Measurements from ENCODE around the gene ZNF500. TPM values are rescaled to one million over a fixed set of nuclear protein-coding genes. Genes with fewer than 3 reads are reported as not detected.

The ZNF500 gene
- total and polyA plus RNA-seq, 2 donors (not counting 1 experiment from before 2014, with no cell fraction given), result 3.1 to 7.1 TPM

DNA sequence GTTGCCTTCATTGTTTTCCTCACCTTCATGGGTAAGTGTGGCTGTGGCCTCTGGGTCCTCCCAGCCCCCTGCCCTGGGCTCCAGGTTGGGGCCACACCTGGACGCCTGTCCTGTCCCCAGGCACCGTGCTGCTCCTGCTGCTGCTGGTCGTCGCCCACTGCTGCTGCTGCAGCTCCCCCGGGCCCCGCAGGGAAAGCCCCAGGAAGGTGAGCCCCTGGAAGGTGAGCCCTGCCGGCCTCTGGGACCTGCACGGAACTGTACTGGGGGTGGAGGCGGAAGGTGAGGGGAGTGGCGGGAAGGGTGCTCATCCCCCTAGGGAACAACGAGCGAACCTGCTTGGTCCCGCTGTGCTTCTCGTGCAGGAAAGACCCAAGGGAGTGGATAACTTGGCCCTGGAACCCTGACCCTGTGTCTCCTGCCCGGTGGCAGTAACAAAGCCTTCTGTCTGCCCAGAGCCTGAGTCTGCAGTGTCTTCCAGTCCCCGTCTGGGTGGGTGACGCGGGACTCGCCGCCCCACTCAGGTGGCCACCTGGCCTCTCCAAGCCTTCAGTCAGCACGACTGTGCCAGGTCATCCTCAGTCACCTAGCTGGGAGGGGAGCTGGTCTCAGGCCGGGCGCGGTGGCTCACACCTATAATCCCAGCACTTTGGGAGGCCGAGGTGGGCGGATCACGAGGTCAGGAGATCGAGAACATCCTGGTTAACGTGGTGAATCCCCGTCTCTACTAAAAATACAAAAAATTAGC lies 29.0 kb upstream of the ZNF500 start:
- no peak for DNase-seq (ENCODE audit: low read depth in 2 of 2)
- no peaks in the 10 kb centered on the region for H3K79me2 ChIP-seq (ENCODE audit: control insufficient read depth, insufficient read depth, low read length)
- TF ChIP-seq CTCF (conservative IDR thresholded peaks at IDR 0.05 in 1 of 2, IDR thresholded peaks at IDR 0.05 in 1 of 2; ENCODE audit: low read depth in 1 of 2, low read length in 2 of 2), result no peak
- no peak overlapping the region for H3K27ac ChIP-seq (ENCODE audit: insufficient read depth, low read length)
- H3K4me2 ChIP-seq (ENCODE audit: extremely low read depth, insufficient read depth, low read length), result no peak overlapping the region
- no peaks in the 10 kb centered on the region for H3K9me3 ChIP-seq (ENCODE audit: control insufficient read depth, insufficient read depth, low read depth, low read length)
- H3K9ac ChIP-seq (ENCODE audit: insufficient read depth, low read length), result no peak overlapping the region
- no peaks in the 10 kb centered on the region for H3K27me3 ChIP-seq (ENCODE audit: control insufficient read depth, insufficient read depth, low read length)
- H4K20me1 ChIP-seq (ENCODE audit: control insufficient read depth, extremely low read depth, insufficient read depth, low read length), result no peaks in the 10 kb centered on the region
- H3K4me1 ChIP-seq (ENCODE audit: control insufficient read depth, extremely low read depth, insufficient read depth, low read length), result no peaks in the 10 kb centered on the region
- H3K4me3 ChIP-seq (replicated peaks in 1 of 4; ENCODE audit: control extremely low read depth in 1 of 4, insufficient read depth in 1 of 4, low read depth in 3 of 4, low read length in 4 of 4), result no peak overlapping the region
- no peak overlapping the region for H2AFZ ChIP-seq (ENCODE audit: low read length)
- H3K36me3 ChIP-seq (ENCODE audit: control insufficient read depth, insufficient read depth, low read length), result no peaks in the 10 kb centered on the region

DNA sequence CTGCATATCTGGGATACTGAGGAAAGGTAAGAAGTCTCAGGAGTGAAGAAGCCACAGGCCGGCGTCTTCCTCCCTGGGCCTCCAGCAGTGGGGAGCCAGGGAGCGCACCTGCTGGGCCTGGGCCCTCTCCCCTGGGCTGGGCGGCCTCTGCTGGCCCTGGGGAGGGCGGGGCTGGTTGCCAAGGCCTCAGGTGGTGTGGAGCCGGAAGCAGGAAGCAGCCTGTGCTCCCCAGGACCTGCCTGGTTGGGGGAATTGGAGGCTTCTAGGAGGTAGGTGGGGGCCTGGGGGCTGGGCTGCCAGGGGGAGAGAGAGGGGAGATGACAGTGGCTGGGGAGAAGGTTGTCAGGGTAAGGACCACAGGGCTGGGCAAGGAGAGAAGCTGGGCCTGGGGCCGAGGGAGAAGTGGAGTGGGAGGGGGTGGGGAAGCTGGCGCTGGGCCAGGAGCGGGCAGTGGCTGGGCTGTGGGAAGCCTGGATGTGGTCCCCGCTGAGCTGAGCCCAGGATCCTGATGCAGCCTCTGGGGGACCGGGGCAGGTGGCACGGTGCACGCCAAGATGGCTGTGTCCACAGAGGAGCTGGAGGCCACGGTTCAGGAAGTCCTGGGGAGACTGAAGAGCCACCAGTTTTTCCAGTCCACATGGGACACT lies 28.3 kb upstream of the ZNF500 start, which contains the start of gene SMIM22:
SMIM22 (plus strand) TSS at position 189 of the 647 bp plus-strand sequence; CDS start at position 555, 366 bp downstream.
- Histone ChIP-seq H3K9me3 (ENCODE audit: control insufficient read depth, insufficient read depth, low read depth, low read length) (no peaks in the 10 kb centered on the region), H3K4me3 (replicated peaks in 1 of 4; ENCODE audit: control extremely low read depth in 1 of 4, insufficient read depth in 1 of 4, low read depth in 3 of 4, low read length in 4 of 4) (no peak within 1 kb of the TSS), H2AFZ (ENCODE audit: low read length) (no peak within 1 kb of the TSS), H3K27ac (ENCODE audit: insufficient read depth, low read length) (no peak within 1 kb of the TSS), H3K27me3 (ENCODE audit: control insufficient read depth, insufficient read depth, low read length) (no peaks in the 10 kb centered on the region), H3K36me3 (ENCODE audit: control insufficient read depth, insufficient read depth, low read length) (no peaks in the 10 kb centered on the region), H3K4me2 (ENCODE audit: extremely low read depth, insufficient read depth, low read length) (no peak within 1 kb of the TSS), H3K4me1 (ENCODE audit: control insufficient read depth, extremely low read depth, insufficient read depth, low read length) (no peaks in the 10 kb centered on the region), H3K79me2 (ENCODE audit: control insufficient read depth, insufficient read depth, low read length) (no peaks in the 10 kb centered on the region), H3K9ac (ENCODE audit: insufficient read depth, low read length) (no peak within 1 kb of the TSS), H4K20me1 (ENCODE audit: control insufficient read depth, extremely low read depth, insufficient read depth, low read length) (no peaks in the 10 kb centered on the region)
- DNase-seq (ENCODE audit: low read depth in 2 of 2), result no peak
- no peak for TF ChIP-seq EZH2 (IDR thresholded peaks at IDR 0.05; ENCODE audit: low read length, missing control alignments)
- TF ChIP-seq CTCF (conservative IDR thresholded peaks at IDR 0.05 in 1 of 2, IDR thresholded peaks at IDR 0.05 in 1 of 2; ENCODE audit: low read depth in 1 of 2, low read length in 2 of 2), result no peak

DNA sequence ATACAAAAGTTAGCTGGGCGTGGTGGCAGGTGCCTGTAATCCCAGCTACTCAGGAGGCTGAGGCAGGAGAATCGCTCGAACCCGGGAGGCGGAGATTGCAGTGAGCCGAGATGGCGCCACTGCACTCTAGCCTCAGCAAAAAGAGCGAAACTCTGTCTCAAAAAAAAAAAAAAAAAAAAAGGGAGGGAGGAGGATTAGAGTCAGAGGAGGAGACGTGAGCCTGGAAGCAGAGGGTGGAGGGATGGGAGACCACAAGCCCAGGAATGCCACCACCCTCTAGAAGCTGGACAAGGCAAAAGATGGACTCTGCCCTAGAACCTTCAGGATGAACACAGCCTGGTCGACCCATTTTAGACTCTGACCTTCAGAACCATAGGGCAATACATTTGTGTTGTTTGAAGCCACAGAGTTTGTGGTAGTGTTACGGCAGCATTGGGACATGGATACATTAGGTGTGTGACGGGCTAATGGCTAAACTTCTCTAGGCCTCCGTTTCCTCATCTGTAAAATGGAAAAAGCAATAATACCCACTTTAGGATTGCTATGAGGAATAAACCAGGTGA lies 26.1 kb upstream of the ZNF500 start:
- no peaks in the 10 kb centered on the region for H3K4me1 ChIP-seq (ENCODE audit: control insufficient read depth, extremely low read depth, insufficient read depth, low read length)
- no peaks in the 10 kb centered on the region for H3K79me2 ChIP-seq (ENCODE audit: control insufficient read depth, insufficient read depth, low read length)
- H3K4me2 ChIP-seq (ENCODE audit: extremely low read depth, insufficient read depth, low read length), result no peak overlapping the region
- no peak overlapping the region for H3K4me3 ChIP-seq (replicated peaks in 1 of 4; ENCODE audit: control extremely low read depth in 1 of 4, insufficient read depth in 1 of 4, low read depth in 3 of 4, low read length in 4 of 4)
- no peak overlapping the region for H3K9ac ChIP-seq (ENCODE audit: insufficient read depth, low read length)
- H3K27ac ChIP-seq (ENCODE audit: insufficient read depth, low read length), result no peak overlapping the region
- no peaks in the 10 kb centered on the region for H3K27me3 ChIP-seq (ENCODE audit: control insufficient read depth, insufficient read depth, low read length)
- DNase-seq (ENCODE audit: low read depth in 2 of 2), result no peak
- H3K9me3 ChIP-seq (ENCODE audit: control insufficient read depth, insufficient read depth, low read depth, low read length), result no peaks in the 10 kb centered on the region
- no peaks in the 10 kb centered on the region for H4K20me1 ChIP-seq (ENCODE audit: control insufficient read depth, extremely low read depth, insufficient read depth, low read length)
- H2AFZ ChIP-seq (ENCODE audit: low read length), result no peak overlapping the region
- no peaks in the 10 kb centered on the region for H3K36me3 ChIP-seq (ENCODE audit: control insufficient read depth, insufficient read depth, low read length)
- TF ChIP-seq CTCF (conservative IDR thresholded peaks at IDR 0.05 in 1 of 2, IDR thresholded peaks at IDR 0.05 in 1 of 2; ENCODE audit: low read depth in 1 of 2, low read length in 2 of 2) (no peak), EZH2 (IDR thresholded peaks at IDR 0.05; ENCODE audit: low read length, missing control alignments) (no peak)
